Measurements from ENCODE around the gene ACBD6. TPM values are rescaled to one million over a fixed set of nuclear protein-coding genes. Genes with fewer than 3 reads are reported as not detected.

ACBD6 gene
- total and polyA plus RNA-seq, 5 donors from 2014 or later: 23.4 to 34.9 (median 25.5) TPM

- Mint-ChIP-seq H3K9me3 (no peaks in the 10 kb centered on the region), H3K36me3 (peaks cover 21% of the 10 kb centered on the region)
- H3K27ac ChIP-seq (ENCODE audit: insufficient read depth, low read length, poor library complexity, severe bottlenecking): no peak overlapping the region
These were observed 232.5 kb downstream of the ACBD6 start for GRCh38 chr1:180269645-180270529.

GRCh38 chr1:180268556-180269075, 233.8 kb downstream of the ACBD6 start:
- DNase-seq: no peak
- Mint-ChIP-seq H3K4me3 (no peak overlapping the region), H3K9me3 (no peaks in the 10 kb centered on the region), H3K27ac (peak overlapping the region in 1 of 3 donors; percentile 61), H3K4me1 (no peaks in the 10 kb centered on the region), H3K36me3 (peaks cover 11% of the 10 kb centered on the region), H3K27me3 (no peaks in the 10 kb centered on the region)
- Histone ChIP-seq H3K27ac (ENCODE audit: insufficient read depth, low read length, poor library complexity, severe bottlenecking) (no peak overlapping the region), H3K9me3 (ENCODE audit: control insufficient read depth in 2 of 2, low read length in 2 of 2) (no peaks in the 10 kb centered on the region), H3K36me3 (ENCODE audit: control insufficient read depth, insufficient read depth, low read length) (no peaks in the 10 kb centered on the region), H3K4me3 (ENCODE audit: low read depth, low read length) (no peak overlapping the region), H3K27me3 (ENCODE audit: control insufficient read depth, insufficient read depth, low read length) (no peaks in the 10 kb centered on the region), H3K4me1 (ENCODE audit: control insufficient read depth, insufficient read depth, low read length, poor library complexity, severe bottlenecking) (no peaks in the 10 kb centered on the region)
- no peak for ATAC-seq (ENCODE audit: low read depth in 2 of 2)

More at GRCh38 chr1:180269645-180270529, 232.5 kb downstream of the ACBD6 start:
- peak overlapping the region in 2 of 3 donors; percentile 13 to 29 for H3K27ac Mint-ChIP-seq
- Histone ChIP-seq H3K36me3 (ENCODE audit: control insufficient read depth, insufficient read depth, low read length) (no peaks in the 10 kb centered on the region), H3K4me1 (ENCODE audit: control insufficient read depth, insufficient read depth, low read length, poor library complexity, severe bottlenecking) (no peaks in the 10 kb centered on the region), H3K9me3 (ENCODE audit: control insufficient read depth in 2 of 2, low read length in 2 of 2) (no peaks in the 10 kb centered on the region), H3K27me3 (ENCODE audit: control insufficient read depth, insufficient read depth, low read length) (no peaks in the 10 kb centered on the region), H3K4me3 (ENCODE audit: low read depth, low read length) (no peak overlapping the region)
- H3K4me1 Mint-ChIP-seq: no peaks in the 10 kb centered on the region
- no peak overlapping the region for H3K4me3 Mint-ChIP-seq
- peak in 1 of 3 donors; percentile 10 for DNase-seq
- H3K27me3 Mint-ChIP-seq: no peaks in the 10 kb centered on the region
- no peak for ATAC-seq (ENCODE audit: low read depth in 2 of 2)

- Histone ChIP-seq H3K4me1 (ENCODE audit: control insufficient read depth, insufficient read depth, low read length, poor library complexity, severe bottlenecking) (no peaks in the 10 kb centered on the region), H3K27ac (ENCODE audit: insufficient read depth, low read length, poor library complexity, severe bottlenecking) (no peak overlapping the region), H3K9me3 (ENCODE audit: control insufficient read depth in 2 of 2, low read length in 2 of 2) (no peaks in the 10 kb centered on the region), H3K27me3 (ENCODE audit: control insufficient read depth, insufficient read depth, low read length) (no peaks in the 10 kb centered on the region), H3K4me3 (ENCODE audit: low read depth, low read length) (no peak overlapping the region), H3K36me3 (ENCODE audit: control insufficient read depth, insufficient read depth, low read length) (no peaks in the 10 kb centered on the region)
- peaks cover 4% of the 10 kb centered on the region for H3K36me3 Mint-ChIP-seq
- H3K27ac Mint-ChIP-seq: peak overlapping the region in 2 of 3 donors; percentile 36 to 61
- DNase-seq: no peak
- no peaks in the 10 kb centered on the region for H3K4me1 Mint-ChIP-seq
- no peaks in the 10 kb centered on the region for H3K27me3 Mint-ChIP-seq
- H3K9me3 Mint-ChIP-seq: no peaks in the 10 kb centered on the region
- ATAC-seq (ENCODE audit: low read depth in 2 of 2): no peak
- no peak overlapping the region for H3K4me3 Mint-ChIP-seq
These were observed 234.4 kb downstream of the ACBD6 start for GRCh38 chr1:180267761-180268555.

GRCh38 chr1:180267211-180267561, 235.2 kb downstream of the ACBD6 start:
- Histone ChIP-seq H3K36me3 (ENCODE audit: control insufficient read depth, insufficient read depth, low read length) (no peaks in the 10 kb centered on the region), H3K4me3 (ENCODE audit: low read depth, low read length) (no peak overlapping the region)

DNA sequence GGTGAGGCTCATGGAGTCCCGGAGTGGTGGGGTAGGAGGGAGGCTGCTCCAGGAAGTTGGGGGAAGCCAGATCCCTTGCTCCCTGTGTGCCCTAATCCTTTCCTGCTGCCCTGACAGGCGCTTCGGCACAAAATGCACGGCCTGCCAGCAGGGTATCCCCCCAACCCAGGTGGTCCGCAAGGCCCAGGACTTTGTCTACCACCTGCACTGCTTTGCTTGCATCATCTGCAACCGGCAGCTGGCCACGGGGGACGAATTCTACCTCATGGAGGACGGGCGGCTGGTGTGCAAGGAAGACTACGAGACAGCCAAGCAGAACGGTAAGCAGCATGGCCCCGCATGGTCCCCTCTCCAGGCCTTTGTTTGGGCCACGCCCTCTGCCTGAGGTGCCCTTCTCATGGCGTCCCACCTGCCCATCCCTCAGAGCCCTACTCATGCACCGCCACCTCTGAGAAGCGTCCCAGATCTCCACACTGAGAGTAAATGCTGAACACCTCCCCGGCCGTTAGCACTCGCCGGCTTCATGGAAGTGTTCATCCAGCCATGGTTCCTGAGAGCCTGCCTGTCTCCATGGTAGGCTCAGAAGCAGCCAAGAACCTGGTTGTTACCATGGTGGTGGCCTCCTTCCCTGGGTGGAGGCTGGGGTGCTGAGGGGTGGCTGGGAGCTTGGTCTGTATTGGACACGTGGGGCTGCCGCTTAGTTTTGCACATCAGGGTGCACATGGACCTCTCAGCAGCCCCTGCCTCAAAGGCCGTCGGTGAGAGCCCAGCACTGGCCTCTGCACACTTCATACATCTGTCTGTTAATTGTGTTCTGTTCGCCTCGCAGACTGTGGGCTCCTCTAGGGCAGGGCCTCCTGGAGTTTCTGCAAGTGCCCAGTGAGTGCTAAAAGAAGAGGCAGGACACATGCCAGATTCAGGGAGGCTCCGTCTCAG, 235.8 kb downstream of the ACBD6 start:
- H3K4me1 Mint-ChIP-seq: no peaks in the 10 kb centered on the region
- ATAC-seq (ENCODE audit: low read depth in 2 of 2) (no peak), DNase-seq (no peak)
- Histone ChIP-seq H3K9me3 (ENCODE audit: control insufficient read depth in 2 of 2, low read length in 2 of 2) (no peaks in the 10 kb centered on the region), H3K4me3 (ENCODE audit: low read depth, low read length) (no peak overlapping the region), H3K27ac (ENCODE audit: insufficient read depth, low read length, poor library complexity, severe bottlenecking) (no peak overlapping the region), H3K27me3 (ENCODE audit: control insufficient read depth, insufficient read depth, low read length) (no peaks in the 10 kb centered on the region), H3K36me3 (ENCODE audit: control insufficient read depth, insufficient read depth, low read length) (no peaks in the 10 kb centered on the region), H3K4me1 (ENCODE audit: control insufficient read depth, insufficient read depth, low read length, poor library complexity, severe bottlenecking) (no peaks in the 10 kb centered on the region)
- H3K27ac Mint-ChIP-seq: peak overlapping the region in 1 of 3 donors; percentile 79
- no peaks in the 10 kb centered on the region for H3K36me3 Mint-ChIP-seq
- H3K27me3 Mint-ChIP-seq: peaks cover 5% of the 10 kb centered on the region
- no peaks in the 10 kb centered on the region for H3K9me3 Mint-ChIP-seq
- H3K4me3 Mint-ChIP-seq: no peak overlapping the region

More at GRCh38 chr1:180267211-180267561, 235.2 kb downstream of the ACBD6 start:
- no peaks in the 10 kb centered on the region for H3K4me1 ChIP-seq (ENCODE audit: control insufficient read depth, insufficient read depth, low read length, poor library complexity, severe bottlenecking)
- no peaks in the 10 kb centered on the region for H3K4me1 Mint-ChIP-seq
- no peaks in the 10 kb centered on the region for H3K9me3 ChIP-seq (ENCODE audit: control insufficient read depth in 2 of 2, low read length in 2 of 2)
- H3K4me3 Mint-ChIP-seq: no peak overlapping the region
- H3K36me3 Mint-ChIP-seq: no peaks in the 10 kb centered on the region
- H3K27me3 Mint-ChIP-seq: peaks cover 3% of the 10 kb centered on the region
- H3K27me3 ChIP-seq (ENCODE audit: control insufficient read depth, insufficient read depth, low read length): no peaks in the 10 kb centered on the region
- H3K27ac Mint-ChIP-seq: no peak overlapping the region
- no peak overlapping the region for H3K27ac ChIP-seq (ENCODE audit: insufficient read depth, low read length, poor library complexity, severe bottlenecking)
- DNase-seq: no peak
- ATAC-seq (ENCODE audit: low read depth in 2 of 2): no peak
- H3K9me3 Mint-ChIP-seq: no peaks in the 10 kb centered on the region

DNA sequence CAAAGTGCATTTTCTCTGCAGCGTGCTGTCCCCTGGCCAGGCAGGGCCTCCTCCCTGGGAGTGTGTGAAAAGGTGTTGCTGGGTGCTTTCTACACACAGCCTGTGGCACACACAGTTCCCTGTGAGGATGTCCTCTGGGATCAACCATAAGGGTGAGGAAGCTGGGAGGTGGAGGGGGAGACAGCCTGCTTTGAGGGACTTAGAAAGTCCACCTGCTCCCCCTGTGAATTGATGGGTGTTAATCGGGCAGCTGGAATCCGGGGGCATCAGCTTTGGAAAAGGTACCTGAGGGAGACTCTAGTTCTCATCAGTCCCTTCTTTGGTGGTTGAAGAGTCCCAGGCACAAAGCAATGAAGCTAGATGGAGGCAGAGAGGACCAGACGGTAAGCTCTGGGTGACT, 236.5 kb downstream of the ACBD6 start:
- Mint-ChIP-seq H3K9me3 (no peaks in the 10 kb centered on the region), H3K4me3 (no peak overlapping the region), H3K36me3 (no peaks in the 10 kb centered on the region), H3K4me1 (no peaks in the 10 kb centered on the region), H3K27me3 (peaks cover 5% of the 10 kb centered on the region), H3K27ac (no peak overlapping the region)
- H3K36me3 ChIP-seq (ENCODE audit: control insufficient read depth, insufficient read depth, low read length): no peaks in the 10 kb centered on the region
- no peaks in the 10 kb centered on the region for H3K27me3 ChIP-seq (ENCODE audit: control insufficient read depth, insufficient read depth, low read length)
- H3K4me1 ChIP-seq (ENCODE audit: control insufficient read depth, insufficient read depth, low read length, poor library complexity, severe bottlenecking): no peaks in the 10 kb centered on the region
- ATAC-seq (ENCODE audit: low read depth in 2 of 2): no peak
- H3K27ac ChIP-seq (ENCODE audit: insufficient read depth, low read length, poor library complexity, severe bottlenecking): no peak overlapping the region
- DNase-seq: no peak
- no peaks in the 10 kb centered on the region for H3K9me3 ChIP-seq (ENCODE audit: control insufficient read depth in 2 of 2, low read length in 2 of 2)
- H3K4me3 ChIP-seq (ENCODE audit: low read depth, low read length): no peak overlapping the region

DNA sequence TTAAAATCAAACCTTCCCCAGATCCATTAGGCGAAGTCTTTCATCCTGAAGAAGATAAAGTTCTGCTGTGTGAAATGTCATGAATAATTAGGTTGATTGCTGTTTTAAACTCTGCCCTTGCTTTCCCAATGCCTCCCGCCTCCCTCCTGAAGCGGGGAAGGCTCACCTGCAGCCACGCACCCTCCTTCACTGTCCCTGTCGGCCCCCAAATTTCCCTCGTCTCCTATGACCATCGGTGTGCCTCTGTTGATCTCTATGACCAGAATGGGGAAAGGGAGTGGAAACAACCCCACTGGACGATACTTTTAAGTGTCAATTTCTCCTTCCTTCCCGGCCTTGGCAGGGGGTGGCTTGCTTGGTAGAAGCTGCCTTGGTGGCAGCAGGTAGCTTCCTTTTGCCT, 237.2 kb downstream of the ACBD6 start:
- Mint-ChIP-seq H3K27me3 (peaks cover 5% of the 10 kb centered on the region), H3K4me1 (no peaks in the 10 kb centered on the region), H3K9me3 (no peaks in the 10 kb centered on the region), H3K4me3 (no peak overlapping the region), H3K36me3 (no peaks in the 10 kb centered on the region), H3K27ac (no peak overlapping the region)
- Histone ChIP-seq H3K4me1 (ENCODE audit: control insufficient read depth, insufficient read depth, low read length, poor library complexity, severe bottlenecking) (no peaks in the 10 kb centered on the region), H3K9me3 (ENCODE audit: control insufficient read depth in 2 of 2, low read length in 2 of 2) (no peaks in the 10 kb centered on the region), H3K27me3 (ENCODE audit: control insufficient read depth, insufficient read depth, low read length) (no peaks in the 10 kb centered on the region), H3K27ac (ENCODE audit: insufficient read depth, low read length, poor library complexity, severe bottlenecking) (no peak overlapping the region), H3K36me3 (ENCODE audit: control insufficient read depth, insufficient read depth, low read length) (no peaks in the 10 kb centered on the region), H3K4me3 (ENCODE audit: low read depth, low read length) (no peak overlapping the region)
- DNase-seq (no peak), ATAC-seq (ENCODE audit: low read depth in 2 of 2) (no peak)
